Measurements from ENCODE around the gene UTF1.

- no peak for TF ChIP-seq GATA2 (IDR thresholded peaks at IDR 0.05; ENCODE audit: low read depth, low read length)
- no peak for TF ChIP-seq GATA3 (IDR thresholded peaks at IDR 0.05; ENCODE audit: low read depth, low read length)
These were observed 38.5 kb downstream of the UTF1 start for GRCh38 chr10:133268532-133268931.

All from SH-SY5Y (cell line).